Measurements from ENCODE around the gene ZBTB39.

ZBTB39 gene

DNA sequence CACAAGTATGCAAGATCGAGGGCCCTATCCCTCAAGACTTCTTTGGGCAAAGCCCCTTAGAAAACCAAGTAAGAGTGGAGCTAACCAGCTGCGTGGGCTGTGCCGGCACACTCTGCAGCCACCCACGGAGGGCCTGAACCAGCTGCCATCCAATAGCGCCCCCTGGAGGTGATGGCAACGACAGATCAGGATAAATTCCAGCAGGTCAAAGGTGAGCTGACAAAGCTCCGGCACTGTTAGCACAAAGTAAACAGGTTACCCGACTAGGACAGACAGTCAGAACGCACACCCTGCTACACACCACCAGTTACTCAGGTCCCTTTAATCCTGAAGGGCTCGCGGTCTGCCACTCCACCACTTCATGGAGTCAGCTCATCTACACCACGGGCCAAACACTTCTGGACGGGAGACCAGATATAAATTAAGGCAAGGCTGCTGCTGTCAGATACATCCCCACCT is 4.9 kb downstream of the ZBTB39 start:
- TF ChIP-seq CTCF (IDR thresholded peaks at IDR 0.05): peak; percentile 85

- no peak for TF ChIP-seq CTCF (IDR thresholded peaks at IDR 0.05)
These were observed 6.0 kb downstream of the ZBTB39 start for GRCh38 chr12:57000393-57000792.

DNA sequence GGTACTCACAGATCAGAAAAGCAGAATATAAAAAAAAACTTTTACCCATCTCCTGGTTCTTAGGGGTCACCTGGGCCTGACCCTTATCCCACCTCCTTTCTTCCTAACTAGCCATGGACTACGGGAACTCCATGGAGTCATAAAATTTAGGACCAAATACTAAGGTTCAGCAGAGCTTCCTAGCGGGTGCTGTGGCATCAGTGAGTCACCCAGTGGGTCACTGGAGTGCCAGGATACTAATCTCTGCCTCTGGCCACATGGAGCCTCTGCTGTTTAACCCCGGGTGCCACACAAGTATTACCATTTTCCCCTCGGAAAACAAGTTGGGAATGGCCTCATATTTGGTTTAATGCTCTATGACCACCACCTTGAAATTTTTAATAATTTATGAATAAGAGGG is 6.9 kb downstream of the ZBTB39 start:
- TF ChIP-seq CTCF (IDR thresholded peaks at IDR 0.05): no peak

GRCh38 chr12:56998981-56999380 is 7.4 kb downstream of the ZBTB39 start:
- TF ChIP-seq CTCF (IDR thresholded peaks at IDR 0.05): no peak

DNA sequence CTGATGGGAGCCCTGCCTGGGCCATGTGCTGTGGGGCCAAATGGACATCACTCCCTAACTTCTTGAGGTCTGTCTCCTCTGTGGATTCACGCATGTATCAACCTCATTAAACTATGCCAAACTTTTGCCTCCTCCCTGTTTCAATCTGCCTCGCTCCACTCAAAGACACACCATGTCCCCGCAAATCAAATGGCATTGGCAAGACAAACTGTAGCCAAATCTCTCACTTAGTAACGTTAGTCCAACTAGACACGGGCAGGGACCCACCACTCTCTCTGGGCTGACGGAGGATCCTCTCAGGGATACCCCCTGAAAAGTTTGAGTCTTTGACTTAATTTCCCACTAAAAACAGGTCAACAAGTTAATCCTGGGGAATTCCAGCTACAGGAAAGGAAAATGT is 8.0 kb downstream of the ZBTB39 start:
- TF ChIP-seq CTCF (IDR thresholded peaks at IDR 0.05): no peak

DNA sequence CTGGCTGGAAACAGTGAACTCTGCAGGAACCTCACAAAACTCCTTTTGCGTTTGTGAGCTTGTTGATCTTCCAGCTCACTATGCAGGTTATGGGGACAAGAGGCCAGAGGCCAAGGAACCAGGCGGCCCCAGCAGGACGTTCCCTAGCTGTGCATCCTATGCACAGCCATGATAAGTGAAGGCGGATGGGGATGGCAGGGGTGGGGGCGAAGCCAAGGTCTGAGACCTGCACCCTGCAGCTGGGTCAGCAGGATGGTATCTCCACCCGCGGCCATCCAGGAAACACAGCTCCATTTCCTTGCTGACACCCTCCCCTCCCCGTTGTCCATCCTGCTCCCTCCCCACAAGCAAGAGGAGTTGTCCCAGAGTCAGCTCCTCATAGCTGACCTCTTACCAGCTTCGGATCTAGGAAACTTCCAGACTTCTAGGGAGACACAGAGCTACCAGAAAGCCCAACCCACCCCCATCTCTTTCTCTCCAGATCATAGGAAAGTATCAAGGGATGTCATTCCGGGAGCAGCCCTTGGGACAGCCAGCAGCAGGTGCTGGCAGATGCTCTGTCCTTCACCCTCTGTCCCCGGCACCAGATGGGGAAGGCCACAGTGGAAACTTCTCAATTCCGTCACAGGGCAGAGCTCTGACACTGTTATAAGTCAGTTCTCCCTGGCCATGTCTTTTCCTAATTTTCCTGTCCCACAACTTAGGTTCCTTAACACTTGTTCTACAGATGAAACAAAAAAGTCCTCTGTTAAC is 9.4 kb downstream of the ZBTB39 start:
- no peak for TF ChIP-seq CTCF (IDR thresholded peaks at IDR 0.05)

GRCh38 chr12:56995930-56996496 is 10.3 kb downstream of the ZBTB39 start:
- TF ChIP-seq CTCF (IDR thresholded peaks at IDR 0.05): no peak

All from LNCAP (cell line).